Stimulated activated CD4-positive, alpha-beta T cell treated with anti-CD3 and anti-CD28 coated beads, Interleukin-12 subunit alpha, Interleukin-12 subunit beta, amount 100 ng/mL, for 48 hours (primary cell): ENCODE data around the gene ABL2.
"Not testable (repeated sequence)": the region's sequence is repeated elsewhere in the genome, so short reads cannot be mapped to it uniquely, and the experiment has no call there.

ENCODE experiments used
- DNase-seq, 3 donors: peaks; one replicate each; pipeline ENCODE4 v3.0.0-alpha.2; 2020; ENCODE audit warnings: low read depth in 2 of 3, low spot score in 1 of 3

Gene ABL2

GRCh38 chr1:179217943-179218507, 11.5 kb downstream of the ABL2 start:
- DNase-seq: no peak

GRCh38 chr1:179213317-179213716, 16.2 kb downstream of the ABL2 start:
- DNase-seq: not testable (repeated sequence)

GRCh38 chr1:179208681-179209477, 20.6 kb downstream of the ABL2 start:
- no peak for DNase-seq

DNA sequence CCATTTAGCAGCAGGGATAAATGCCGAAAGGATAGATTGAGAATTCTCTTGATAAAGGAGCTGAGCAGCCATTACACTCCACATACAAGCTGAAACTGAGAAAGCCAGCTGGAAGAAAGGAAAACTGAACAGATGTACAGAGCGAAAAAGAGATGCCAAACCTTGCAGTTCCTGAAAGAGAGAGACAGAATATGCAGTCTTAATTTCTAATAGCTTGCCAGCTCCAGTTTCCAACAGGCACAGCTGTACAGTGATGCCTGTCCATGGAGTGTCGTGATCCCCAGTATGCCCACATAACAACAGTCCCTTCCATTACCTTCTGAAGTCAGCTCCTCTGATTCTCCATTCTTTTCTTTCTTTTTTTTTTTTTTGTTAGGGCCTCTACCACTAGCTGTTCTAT, 22.7 kb downstream of the ABL2 start:
- DNase-seq: no peak

- DNase-seq: no peak
Measured at GRCh38 chr1:179205284-179205683, 24.2 kb downstream of the ABL2 start.

GRCh38 chr1:179202161-179202560, 27.3 kb downstream of the ABL2 start:
- no peak for DNase-seq

- DNase-seq: no peak
Measured at GRCh38 chr1:179200586-179200985, 28.9 kb downstream of the ABL2 start.

DNA sequence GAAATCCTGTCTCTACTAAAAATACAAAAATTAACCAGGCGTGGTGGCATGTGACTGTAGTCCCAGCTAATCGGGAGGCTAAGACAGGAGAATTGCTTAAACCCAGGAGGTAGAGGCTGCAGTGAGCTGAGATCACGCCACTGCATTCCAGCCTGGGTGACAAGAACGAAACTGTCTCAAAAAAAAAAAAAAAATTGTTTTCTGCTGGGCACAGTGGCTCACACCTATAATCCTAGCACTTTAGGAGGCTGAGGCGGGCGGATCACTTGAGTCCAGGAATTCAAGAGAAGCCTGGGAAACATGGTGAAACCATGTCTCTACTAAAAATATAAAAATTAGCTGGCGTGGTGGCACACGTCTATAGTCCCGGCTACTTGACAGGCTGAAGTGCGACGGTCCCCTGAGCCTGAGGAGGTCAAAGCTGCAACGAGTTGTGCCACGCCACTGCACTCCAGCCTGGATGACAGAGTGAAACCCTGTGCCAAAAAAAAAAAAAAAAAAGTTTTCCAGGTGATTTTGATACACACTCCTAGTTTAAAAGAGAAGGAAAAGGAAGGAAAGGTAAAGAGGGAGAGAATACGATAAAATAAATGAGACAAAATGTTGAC, 31.7 kb downstream of the ABL2 start:
- no peak for DNase-seq

DNA sequence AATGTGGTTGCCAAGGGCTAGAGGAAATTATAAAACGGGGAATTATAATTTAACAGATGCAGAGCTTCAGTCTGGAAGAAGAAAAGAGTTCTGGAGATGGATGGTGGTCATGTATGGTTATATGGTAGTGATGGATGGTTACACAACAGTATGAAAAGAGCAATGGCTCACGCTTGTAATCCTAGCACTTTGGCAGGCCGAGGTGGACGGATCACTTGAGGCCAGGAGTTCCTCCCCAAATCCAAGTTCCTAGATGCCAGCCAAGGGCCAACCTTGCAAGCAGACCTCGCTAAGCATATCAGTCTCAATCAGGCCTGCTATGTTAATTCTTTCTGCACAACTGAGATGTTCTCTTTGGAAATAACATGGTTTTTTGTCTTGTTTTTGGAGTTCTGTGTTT, 33.6 kb downstream of the ABL2 start:
- not testable (repeated sequence) for DNase-seq

GRCh38 chr1:179195376-179195775, 34.1 kb downstream of the ABL2 start:
- no peak for DNase-seq

DNA sequence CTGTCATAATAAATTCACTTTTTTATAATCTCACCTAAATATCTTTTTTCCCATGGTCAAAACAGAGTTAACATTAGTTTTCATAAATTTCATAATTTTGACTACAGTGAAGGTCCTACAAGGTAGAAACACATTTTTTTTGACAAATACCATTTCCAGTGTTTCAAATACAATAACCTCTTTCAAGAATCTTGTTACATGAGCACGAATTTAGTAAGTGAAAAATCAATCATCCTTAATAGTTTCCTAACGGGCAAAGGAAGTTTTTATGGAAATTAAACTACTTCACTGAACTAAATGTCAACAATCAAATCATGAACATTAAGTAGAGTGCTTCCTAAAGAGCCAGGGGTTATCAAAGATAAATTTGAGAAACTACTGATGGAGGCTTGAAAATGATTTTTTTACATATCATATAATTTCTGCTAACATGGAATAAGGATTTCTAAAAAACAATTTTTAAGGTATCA, 35.4 kb downstream of the ABL2 start:
- DNase-seq: no peak

GRCh38 chr1:179190861-179191260, 38.6 kb downstream of the ABL2 start:
- DNase-seq: no peak

GRCh38 chr1:179187735-179188471, 41.6 kb downstream of the ABL2 start:
- DNase-seq: no peak

- no peak for DNase-seq
Measured at GRCh38 chr1:179187043-179187442, 42.4 kb downstream of the ABL2 start.

- no peak for DNase-seq
Measured at GRCh38 chr1:179184403-179184802, 45.1 kb downstream of the ABL2 start.

DNA sequence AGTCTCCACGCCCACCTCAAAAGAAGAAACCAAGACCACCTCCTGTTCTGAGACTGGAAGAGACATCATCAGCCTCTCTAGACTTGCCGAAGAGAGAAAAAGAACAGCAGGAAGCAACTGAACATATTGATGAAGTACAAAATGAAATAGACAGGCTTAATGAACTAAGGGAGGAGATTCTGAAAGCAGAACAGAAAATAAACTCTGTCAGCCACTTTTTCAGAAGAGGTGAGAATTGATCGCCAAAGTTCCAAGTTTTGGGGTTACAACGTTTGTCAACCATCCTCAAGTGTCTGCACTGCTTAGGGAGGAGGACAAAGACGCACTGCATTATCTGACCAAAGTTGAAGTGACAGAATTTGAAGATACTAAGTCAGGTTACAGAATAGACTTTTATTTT, 45.6 kb downstream of the ABL2 start:
- no peak for DNase-seq

DNA sequence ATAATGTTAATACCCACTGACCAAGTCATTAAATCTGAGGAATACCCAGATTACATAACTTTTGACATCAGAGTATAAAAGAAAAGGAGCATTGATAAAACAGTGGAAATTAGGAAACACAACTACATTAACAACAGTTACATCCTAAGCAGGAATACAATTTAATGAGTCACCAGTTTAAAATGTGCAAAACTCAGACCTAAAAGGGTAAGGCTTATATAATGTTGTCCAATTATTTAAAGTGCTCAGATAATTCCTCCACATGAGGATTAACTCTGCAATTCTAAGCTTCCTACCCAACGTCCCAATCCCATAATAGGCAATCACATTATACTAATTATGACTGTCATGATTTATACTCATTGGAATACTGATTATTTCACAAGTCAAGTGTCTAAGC, 50.5 kb downstream of the ABL2 start:
- no peak for DNase-seq

- DNase-seq: no peak
Measured at GRCh38 chr1:179178183-179178582, 51.3 kb downstream of the ABL2 start.

DNA sequence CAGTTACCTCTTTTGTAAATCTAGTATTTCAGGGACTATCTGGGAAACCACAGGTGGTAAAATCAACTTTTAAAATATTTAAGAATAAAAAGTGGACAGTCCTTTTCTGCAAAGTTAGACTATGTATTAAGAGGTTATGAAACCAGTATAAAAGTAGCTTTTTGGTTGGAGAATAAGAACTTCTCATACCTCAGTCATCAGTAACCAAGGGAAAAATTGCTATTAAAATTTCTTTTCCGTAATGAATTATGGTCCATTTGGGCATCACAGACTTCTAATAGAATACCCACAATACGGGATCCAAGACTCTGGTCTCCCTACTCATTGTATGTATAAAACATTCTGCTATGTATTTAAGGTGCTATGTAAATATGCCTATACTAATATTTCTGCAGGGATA, 51.9 kb downstream of the ABL2 start:
- DNase-seq: no peak

DNA sequence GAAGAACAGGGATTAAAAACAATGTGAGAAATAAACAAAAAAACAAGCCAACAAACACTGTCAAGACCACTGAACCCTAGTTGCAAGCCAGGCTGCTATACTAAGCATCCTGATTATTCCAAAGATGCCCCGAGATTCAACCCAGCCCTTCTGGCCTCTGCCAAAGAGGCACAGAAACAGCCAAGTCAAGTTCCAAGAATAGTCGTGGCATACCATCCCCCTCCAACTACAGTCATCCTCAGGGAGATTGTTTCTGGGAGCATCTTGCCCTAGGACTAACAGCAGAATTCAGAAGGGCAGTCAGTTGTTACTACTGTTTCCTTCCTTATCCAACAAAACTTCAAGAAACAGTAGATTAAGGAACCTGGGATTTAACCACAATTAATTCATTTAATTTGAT, 52.3 kb downstream of the ABL2 start:
- no peak for DNase-seq

DNA sequence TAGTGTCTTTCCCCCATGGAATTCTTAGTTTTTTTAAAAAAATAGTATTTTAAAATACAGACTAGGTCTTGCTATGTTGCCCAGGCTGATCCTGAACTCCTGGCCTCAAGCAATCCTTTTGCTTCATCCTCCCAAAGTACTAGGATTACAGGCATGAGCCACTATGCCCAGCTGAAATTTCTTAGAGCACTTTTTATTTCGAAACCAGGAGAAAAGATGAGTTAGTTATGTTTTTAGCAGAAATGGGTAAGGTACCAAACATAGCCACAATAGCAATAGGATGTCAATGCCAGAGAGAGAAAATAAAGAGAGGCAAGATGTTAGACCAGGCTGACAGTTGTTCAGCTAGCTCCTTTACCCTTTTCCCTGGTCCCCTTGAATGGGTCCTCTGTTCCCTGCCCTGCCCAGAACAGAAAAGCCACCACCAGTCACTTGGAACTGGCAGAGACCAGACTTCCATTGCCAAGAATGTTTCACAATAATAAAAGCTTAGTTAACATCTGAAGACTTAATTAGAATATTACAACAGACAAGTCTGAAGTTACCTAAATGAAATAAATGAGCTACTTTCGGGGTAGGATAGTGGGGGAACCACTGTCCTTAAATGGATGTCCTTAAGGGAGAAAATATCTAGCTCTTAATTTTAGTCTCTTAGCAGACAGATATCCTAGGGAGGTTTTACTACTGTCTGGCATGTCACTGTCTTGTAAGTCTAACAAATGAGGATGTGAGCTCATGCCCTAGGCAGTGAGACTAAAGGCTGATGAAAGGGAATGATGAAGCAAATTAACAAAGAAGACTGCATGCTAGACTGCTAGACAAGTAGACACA, 54.3 kb downstream of the ABL2 start:
- DNase-seq: no peak
